ENCODE measurements around the gene PPP1R26.

PPP1R26 gene

GRCh38 chr9:135490166-135490870, 10.7 kb downstream of the PPP1R26 start:
- DNase-seq = no peak

- no peak for DNase-seq
Observed at GRCh38 chr9:135490980-135491464, 11.4 kb downstream of the PPP1R26 start.

GRCh38 chr9:135491764-135492163, 12.2 kb downstream of the PPP1R26 start:
- no peak for DNase-seq

- DNase-seq = no peak
Observed at GRCh38 chr9:135492886-135493669, 13.5 kb downstream of the PPP1R26 start.

- DNase-seq = no peak
Observed at GRCh38 chr9:135494791-135495559, 15.4 kb downstream of the PPP1R26 start.

GRCh38 chr9:135498381-135499126, 19.0 kb downstream of the PPP1R26 start:
- DNase-seq = no peak

GRCh38 chr9:135499326-135500070, 19.9 kb downstream of the PPP1R26 start:
- DNase-seq = peak; percentile 64

GRCh38 chr9:135500071-135500524, 20.5 kb downstream of the PPP1R26 start:
- no peak for DNase-seq

GRCh38 chr9:135500525-135501260, 21.1 kb downstream of the PPP1R26 start, which contains the start of gene MRPS2:
Gene MRPS2 (plus strand): TSS chr9:135500682. CDS start chr9:135500711, 29 bp downstream.
- DNase-seq = peak; percentile 43

GRCh38 chr9:135501261-135502167, 21.9 kb downstream of the PPP1R26 start:
- no peak for DNase-seq

- no peak for DNase-seq
Observed at GRCh38 chr9:135502168-135502872, 22.7 kb downstream of the PPP1R26 start.

- no peak for DNase-seq
Observed at GRCh38 chr9:135502873-135503321, 23.3 kb downstream of the PPP1R26 start.

GRCh38 chr9:135503371-135504261, 24.0 kb downstream of the PPP1R26 start:
- no peak for DNase-seq

GRCh38 chr9:135504262-135505243, 25.0 kb downstream of the PPP1R26 start:
- no peak for DNase-seq

GRCh38 chr9:135505406-135506187, 26.0 kb downstream of the PPP1R26 start:
- no peak for DNase-seq
